GM12878 (cell line): Measurements from ENCODE around the gene TNFAIP2. TPM values are rescaled to one million over a fixed set of nuclear protein-coding genes. Genes with fewer than 3 reads are reported as not detected.
"Not testable (repeated sequence)": the region's sequence is repeated elsewhere in the genome, so short reads cannot be mapped to it uniquely, and the experiment has no call there.

ENCODE experiments used
- ATAC-seq: fragments of 200-7000 bp; cut with Tn5 transposase; 3 replicates; pipeline ENCODE4 v1.9.1; 2020; ENCODE audit warnings: mild to moderate bottlenecking, moderate library complexity
- BruUV-seq: library from RNA; stranded (reverse); fragments of 400-500 nt; replicated peaks from 2 replicates; lab custom pipeline; 2021; lab: Mats Ljungman, UMichigan
- CTCF ChIA-PET: fragments of 300-600 bp; sonication (Branson Sonifier 250); formaldehyde crosslinking; extraction: SDS; loops from one replicate; lab custom pipeline; 2021; ENCODE audit warnings: inconsistent platforms; lab: Yijun Ruan, JAX
- POLR2A ChIA-PET: fragments of 350-600 bp; formaldehyde crosslinking; extraction: SDS; loops from one replicate; lab custom pipeline; 2021; ENCODE audit warnings: inconsistent platforms; lab: Charles Lee
- RAD21 ChIA-PET: fragments of 300-600 bp; sonication (Branson Sonifier 250); formaldehyde crosslinking; loops from one replicate; lab custom pipeline; 2023; ENCODE audit warnings: antibody characterized with exemption; ENCODE audit not compliant: unreplicated experiment; lab: Charles Lee
- SMC1A ChIA-PET: fragments of 300-600 bp; sonication (Branson Sonifier 250); formaldehyde crosslinking; loops from one replicate; lab custom pipeline; 2023; ENCODE audit not compliant: unreplicated experiment, uncharacterized antibody; lab: Charles Lee
- DNase-seq: peaks from one replicate; pipeline ENCODE4 v3.0.0-alpha.2; 2011; ENCODE audit warnings: low read depth, low spot score
- FAIRE-seq: peaks from 3 replicates; lab custom pipeline; 2011; peaks lifted over from hg19 to GRCh38; lab: Jason Lieb, UNC
- H2AFZ ChIP-seq: 2 replicates; pipeline ENCODE4 v1.6.0; 2011; ENCODE audit warnings: low read depth, low read length, control low read depth; ENCODE audit not compliant: control insufficient read depth
- H3K27ac ChIP-seq: 2 replicates; pipeline ENCODE4 v1.5.1; 2011; ENCODE audit warnings: control low read depth; ENCODE audit not compliant: control insufficient read depth, insufficient read depth
- H3K27me3 ChIP-seq, 2 experiments: replicated peaks in 1 of 2; 2 replicates each; pipeline versions ENCODE4 v1.6.0 to v1.6.1; 2011; ENCODE audit warnings: low read length in 1 of 2; ENCODE audit not compliant: control insufficient read depth in 2 of 2, insufficient read depth in 2 of 2
- H3K36me3 ChIP-seq, 2 experiments: 2 replicates each; pipeline ENCODE4 v1.5.1; 2011; ENCODE audit warnings: low read length in 1 of 2; ENCODE audit not compliant: control insufficient read depth in 2 of 2, insufficient read depth in 2 of 2
- H3K4me1 ChIP-seq: 2 replicates; pipeline ENCODE4 v1.6.1; 2011; ENCODE audit warnings: mild to moderate bottlenecking, low read length, moderate library complexity, mixed read lengths; ENCODE audit not compliant: control insufficient read depth, insufficient read depth
- H3K4me2 ChIP-seq: 2 replicates; pipeline ENCODE4 v1.6.0; 2011; ENCODE audit warnings: control low read depth; ENCODE audit not compliant: control insufficient read depth, insufficient read depth
- H3K4me3 ChIP-seq: fragments of 200-600 bp; sonication (generic); 2 replicates; pipeline ENCODE4 v1.5.1; 2016
- H3K79me2 ChIP-seq: 2 replicates; pipeline ENCODE4 v1.6.0; 2011; ENCODE audit warnings: low read length; ENCODE audit not compliant: control insufficient read depth, insufficient read depth
- H3K9ac ChIP-seq: 2 replicates; pipeline ENCODE4 v1.8.0; 2011; ENCODE audit warnings: low read length, control low read depth, mixed read lengths; ENCODE audit not compliant: control insufficient read depth, insufficient read depth
- H3K9me3 ChIP-seq: replicated peaks from 3 replicates; pipeline ENCODE4 v1.5.1; 2011; ENCODE audit warnings: mild to moderate bottlenecking, low read length; ENCODE audit not compliant: control insufficient read depth, insufficient read depth
- H4K20me1 ChIP-seq: 2 replicates; pipeline ENCODE4 v1.6.0; 2011; ENCODE audit not compliant: control insufficient read depth, insufficient read depth
- CBX3 ChIP-seq: fragments of 200-600 bp; sonication (generic); IDR thresholded peaks from 2 replicates; pipeline ENCODE4 v1.6.1; 2016; ENCODE audit warnings: low read depth, borderline replicate concordance
- CEBPB ChIP-seq, 2 experiments: fragments of 150-350 bp in 1 of 2; IDR thresholded peaks; 2 replicates each; pipeline ENCODE4 v1.6.1; 2012 to 2014; ENCODE audit warnings: low read depth in 2 of 2, low read length in 2 of 2, borderline replicate concordance in 1 of 2, inconsistent platforms in 1 of 2
- CUX1 ChIP-seq: IDR thresholded peaks from 2 replicates; pipeline ENCODE4 v1.6.1; 2012; ENCODE audit warnings: improper control_type of control experiment, low read depth, low read length; ENCODE audit not compliant: insufficient replicate concordance
- KDM1A ChIP-seq: fragments of 200-600 bp; sonication (generic); IDR thresholded peaks from 2 replicates; pipeline ENCODE4 v1.6.1; 2016; ENCODE audit warnings: borderline replicate concordance
- NR2C2 ChIP-seq: IDR thresholded peaks from 2 replicates; pipeline ENCODE4 v1.6.1; 2011; ENCODE audit warnings: borderline replicate concordance, low read depth; ENCODE audit not compliant: control insufficient read depth, insufficient read length
- RELA ChIP-seq: fragments of 450-650 bp; IDR thresholded peaks from 2 replicates; pipeline ENCODE4 v1.8.0; 2014; ENCODE audit warnings: borderline replicate concordance; ENCODE audit not compliant: partially characterized antibody
- SREBF2 ChIP-seq: IDR thresholded peaks from 2 replicates; pipeline ENCODE4 v1.6.1; 2012; ENCODE audit warnings: mild to moderate bottlenecking, low read length
- SRF ChIP-seq, 2 experiments: IDR thresholded peaks; 2 replicates each; pipeline ENCODE4 v1.6.1; 2011; ENCODE audit warnings: low read depth in 2 of 2, low read length in 2 of 2, mild to moderate bottlenecking in 1 of 2, moderate library complexity in 1 of 2
- TBL1XR1 ChIP-seq: IDR thresholded peaks from 2 replicates; pipeline ENCODE4 v1.6.1; 2012; ENCODE audit warnings: low read depth, low read length, improper control_type of control experiment
- WGBS: methylation state at CpG from one replicate; pipeline ENCODE4 v1.1.6; 2016; ENCODE audit warnings: low lambda C conversion rate; ENCODE audit not compliant: insufficient replicate concordance, insufficient coverage; ENCODE audit errors: missing lambda C conversion rate; 5-methylcytosine and 5-hydroxymethylcytosine counted together
- in situ Hi-C: fragments of 300-500 bp; cut with MboI; formaldehyde crosslinking; loops from 9 replicates; pipeline ENCODE4 v1.14.3; 2018; ENCODE audit warnings: mixed read lengths
- intact Hi-C: fragments of 100-400 bp; cut with micrococcal nuclease; formaldehyde crosslinking; loops from one replicate; pipeline ENCODE4 v1.14.2; 2022; ENCODE audit not compliant: unreplicated experiment
- polyA plus RNA-seq, 11 experiments: library from polyadenylated mRNA; depleted of rRNA in 4 of 11; unstranded in 6 of 11; stranded (reverse) in 5 of 11; fragments of >200 nt; fragmentation: Nextera tagmentation in 4 of 11; fragmentation: Illumina TruSeq in 1 of 11; extraction: Ambion mirVana in 4 of 11; extraction: Trizol in 1 of 11; gene quantifications; 1 replicate in 1 of 11; 2 replicates in 10 of 11; pipeline versions ENCODE4 v1.2.1 to v1.2.3, GENCODE V29; 2011 to 2016; ENCODE audit warnings: inconsistent platforms in 2 of 11, missing spikeins in 2 of 11, low read depth in 1 of 11
- total RNA-seq, 4 experiments: library from RNA; depleted of rRNA in 3 of 4; stranded (reverse); fragments of >200 nt in 3 of 4; fragmentation: Illumina TruSeq in 1 of 4; extraction: Trizol in 1 of 4; gene quantifications; 2 replicates each; pipeline versions ENCODE4 v1.2.1 to v1.2.3, GENCODE V29; 2013 to 2021

Gene TNFAIP2
- total and polyA plus RNA-seq, 10 of the 15 experiments (the other 5 are each of a cell fraction or from before 2014, with no cell fraction given), result 7.1 to 150 (median 74.5) TPM

DNA sequence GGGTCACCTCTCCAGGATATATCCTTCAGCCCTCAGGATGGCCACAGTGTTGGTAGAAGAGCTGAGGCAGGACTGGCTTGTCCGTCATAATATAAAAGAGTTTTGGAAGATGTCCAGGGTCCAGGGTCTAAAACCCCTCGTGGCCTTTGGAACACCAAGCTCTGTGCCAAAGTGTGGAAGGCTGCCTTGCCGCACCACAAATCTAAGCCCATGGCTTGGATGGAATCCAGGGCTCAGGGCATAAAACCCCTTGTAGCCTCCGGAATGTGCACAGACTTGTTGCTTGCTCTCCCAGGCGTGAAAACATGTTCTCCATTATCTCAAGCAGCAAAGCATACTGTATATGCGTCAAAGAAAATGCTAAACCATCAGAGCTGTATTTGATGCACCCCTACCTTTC is 46.7 kb downstream of the TNFAIP2 start:
- TF ChIP-seq NR2C2, result no peak
- no peak for TF ChIP-seq TBL1XR1
- TF ChIP-seq RELA, result no peak
- no peak for TF ChIP-seq CBX3
- TF ChIP-seq CUX1, result no peak
- TF ChIP-seq KDM1A, result no peak
- TF ChIP-seq CEBPB (IDR thresholded peaks at IDR 0.05; ENCODE audit: borderline replicate concordance in 1 of 2, low read depth in 2 of 2, low read length in 2 of 2), result no peak
- TF ChIP-seq SRF (IDR thresholded peaks at IDR 0.05; ENCODE audit: low read depth in 2 of 2, low read length in 2 of 2), result no peak
- TF ChIP-seq SREBF2, result no peak
- no peak overlapping the region for H3K4me2 ChIP-seq
- ChIA-PET POLR2A (no interaction called here), CTCF (interaction anchor here (1.1 to 2.0 kb wide), 4 partner anchors 13 to 65 kb away, joined by 3 to 6 read pairs (median 4); no protein-coding TSS in a partner anchor), SMC1A (interaction anchor here (1.4 to 1.5 kb wide), 2 partner anchors 20 to 65 kb away, joined by 3 read pairs; no protein-coding TSS in a partner anchor), RAD21 (no interaction called here)
- H3K4me1 ChIP-seq, result no peaks in the 10 kb centered on the region
- BruUV-seq, result no TSS peak
- intact Hi-C loops, result no loop called here
- H3K9ac ChIP-seq, result no peak overlapping the region
- no peaks in the 10 kb centered on the region for H3K27me3 ChIP-seq
- H3K9me3 ChIP-seq, result no peaks in the 10 kb centered on the region; the same call in 1 of the 3 replicates
- 55% methylated on average over 6 of the region's 6 CpGs for WGBS
- no peaks in the 10 kb centered on the region for H4K20me1 ChIP-seq
- H3K36me3 ChIP-seq, result no peaks in the 10 kb centered on the region
- H2AFZ ChIP-seq, result no peak overlapping the region
- ATAC-seq (no peak), FAIRE-seq (no peak), DNase-seq (no peak)
- no peaks in the 10 kb centered on the region for H3K79me2 ChIP-seq
- H3K4me3 ChIP-seq, result no peak overlapping the region
- in situ Hi-C loops, result no loop called here
- H3K27ac ChIP-seq, result no peak overlapping the region

- H3K27me3 ChIP-seq, H4K20me1 ChIP-seq, intact Hi-C loops, ATAC-seq, H3K4me1 ChIP-seq, POLR2A ChIA-PET, H3K9me3 ChIP-seq, H3K27ac ChIP-seq, H2AFZ ChIP-seq, in situ Hi-C loops, RAD21 ChIA-PET, BruUV-seq, H3K4me3 ChIP-seq, H3K79me2 ChIP-seq, H3K4me2 ChIP-seq, DNase-seq, FAIRE-seq, H3K36me3 ChIP-seq, H3K9ac ChIP-seq: not testable (repeated sequence)
- WGBS, result 17% methylated on average over 2 of the region's 2 CpGs
- CTCF ChIA-PET, result interaction anchor here (1.1 to 2.0 kb wide), 2 partner anchors 12 to 13 kb away, joined by 4 to 5 read pairs; no protein-coding TSS in a partner anchor
- SMC1A ChIA-PET, result interaction anchor here (0.8 kb wide), 1 partner anchor 66 kb away, joined by 3 read pairs; no protein-coding TSS in a partner anchor
Observed at GRCh38 chr14:103171206-103171605, 47.9 kb downstream of the TNFAIP2 start.
